Activated T-helper 1 cell treated with anti-CD3 and anti-CD28 coated beads, Interleukin-2, amount 50 U/mL, for 16 hours (primary cell): ENCODE measurements around the gene TMEM263.
"Not testable (repeated sequence)": the region's sequence is repeated elsewhere in the genome, so short reads cannot be mapped to it uniquely, and the experiment has no call there.

Experiments
- DNase-seq, 2 donors: peaks; one replicate each; pipeline ENCODE4 v3.0.0-alpha.2; 2020; ENCODE audit warnings: low read depth in 1 of 2, low spot score in 1 of 2

The TMEM263 gene

GRCh38 chr12:106985479-106985878 lies 29.8 kb downstream of the TMEM263 start:
- no peak for DNase-seq

DNA sequence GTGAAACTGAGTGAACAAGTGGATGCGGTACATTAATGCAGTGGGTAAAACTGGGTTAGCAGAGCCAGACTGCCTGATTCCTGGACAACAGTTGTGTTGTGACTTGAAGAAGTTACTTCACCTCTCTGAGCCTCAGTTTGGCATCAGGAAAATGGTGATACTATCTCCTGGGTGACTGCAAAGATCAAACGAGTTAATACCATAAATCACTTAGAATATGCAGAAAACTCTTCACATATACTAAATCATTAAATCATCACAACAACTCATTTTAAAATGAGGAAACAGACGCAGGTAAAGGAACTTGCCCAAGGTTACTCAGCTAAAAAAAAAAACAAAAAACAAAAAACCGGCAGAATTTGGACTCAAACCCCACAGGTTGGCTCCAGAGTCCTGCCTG lies 30.4 kb downstream of the TMEM263 start:
- DNase-seq: no peak

DNA sequence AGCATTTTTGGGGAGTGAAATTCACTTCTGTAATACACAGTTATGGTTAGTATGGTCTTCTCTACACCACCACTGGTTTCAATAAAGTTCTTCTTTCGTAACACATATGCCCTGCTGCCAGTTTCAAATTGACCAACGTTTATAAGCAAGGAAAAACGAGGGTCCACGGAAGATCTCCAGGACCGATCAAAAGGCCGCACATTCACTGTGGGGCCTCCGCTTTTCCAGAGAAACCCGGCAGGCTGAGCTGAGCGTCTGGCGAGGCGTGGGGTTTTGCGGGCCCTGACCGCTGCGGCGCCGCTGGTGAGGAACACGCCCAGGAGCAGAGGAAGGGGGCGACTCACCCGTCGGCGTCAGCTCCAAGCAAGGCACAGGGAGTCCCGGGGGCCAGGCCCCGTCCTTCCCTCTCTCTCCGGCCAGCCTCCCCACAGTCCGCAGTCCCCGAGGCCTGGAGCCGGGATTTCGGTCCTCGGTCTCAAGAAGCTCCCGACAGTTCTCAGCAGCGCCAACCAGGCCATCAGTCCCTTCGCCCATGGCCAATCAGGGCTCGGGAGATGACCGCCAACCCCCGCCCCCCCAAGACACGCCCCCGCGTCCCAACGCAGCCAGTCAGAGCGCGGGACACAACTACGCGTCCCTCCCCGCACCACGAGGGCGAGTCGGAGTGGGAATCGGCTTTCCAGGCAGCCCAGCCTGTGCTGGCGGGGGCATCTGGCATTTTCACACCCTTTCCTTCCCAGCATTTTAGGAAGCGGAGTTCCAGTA lies 31.1 kb downstream of the TMEM263 start, which contains the start of gene MTERF2:
Gene MTERF2, minus strand, starts transcription at position 522 of the 765 bp plus-strand sequence. CDS start 8,432 bp downstream, outside the sequence.
- peak; percentile 50 to 72 for DNase-seq

- DNase-seq: no peak
Observed at GRCh38 chr12:106987846-106988245, 32.1 kb downstream of the TMEM263 start.

DNA sequence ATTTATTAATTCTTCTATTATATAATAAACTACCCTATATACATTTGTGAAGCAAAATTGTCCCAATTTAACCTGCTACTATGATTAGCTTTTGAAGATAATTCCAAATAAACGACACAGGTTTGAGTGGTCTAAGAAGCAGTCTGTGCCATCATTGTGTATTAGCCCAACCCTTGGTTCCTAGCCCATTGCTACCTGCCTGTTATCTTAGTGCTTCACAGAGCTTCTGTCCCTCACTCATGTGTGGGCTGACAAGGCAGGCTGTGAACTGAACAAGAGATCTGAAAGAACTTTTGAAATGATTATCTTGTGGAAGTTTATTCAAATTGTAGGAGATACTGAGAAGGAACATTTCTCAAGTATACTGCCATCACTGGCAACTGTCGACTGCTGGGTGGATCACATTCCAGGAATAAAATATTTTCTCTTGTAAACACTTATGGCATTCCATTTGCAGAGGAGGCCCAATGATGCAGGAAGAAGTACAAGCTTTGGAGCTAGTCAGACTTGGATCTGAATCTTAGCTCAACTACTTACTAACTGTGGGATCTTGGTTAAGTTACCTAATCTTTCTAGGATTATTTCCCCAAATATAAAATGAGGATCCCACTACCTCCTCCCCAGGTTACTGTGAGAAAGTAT lies 39.0 kb downstream of the TMEM263 start:
- no peak for DNase-seq

DNA sequence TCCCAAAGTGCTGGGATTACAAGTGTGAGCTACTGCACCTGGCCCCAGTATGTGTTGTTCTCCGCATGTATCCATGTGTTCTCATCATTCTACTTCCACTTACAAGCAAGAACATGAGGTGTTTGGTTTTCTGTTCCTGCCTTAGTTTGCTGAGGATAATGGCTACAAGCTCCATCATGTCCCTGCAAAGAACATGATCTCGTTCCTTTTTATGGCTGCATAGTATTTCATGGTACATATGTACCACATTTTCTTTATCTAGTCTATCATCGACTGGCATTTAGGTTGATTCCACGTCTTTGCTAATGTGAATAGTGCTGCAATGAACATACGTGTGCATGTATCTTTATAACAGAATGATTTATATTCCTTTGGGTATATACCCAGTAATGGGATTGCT lies 40.4 kb downstream of the TMEM263 start:
- not testable (repeated sequence) for DNase-seq

DNA sequence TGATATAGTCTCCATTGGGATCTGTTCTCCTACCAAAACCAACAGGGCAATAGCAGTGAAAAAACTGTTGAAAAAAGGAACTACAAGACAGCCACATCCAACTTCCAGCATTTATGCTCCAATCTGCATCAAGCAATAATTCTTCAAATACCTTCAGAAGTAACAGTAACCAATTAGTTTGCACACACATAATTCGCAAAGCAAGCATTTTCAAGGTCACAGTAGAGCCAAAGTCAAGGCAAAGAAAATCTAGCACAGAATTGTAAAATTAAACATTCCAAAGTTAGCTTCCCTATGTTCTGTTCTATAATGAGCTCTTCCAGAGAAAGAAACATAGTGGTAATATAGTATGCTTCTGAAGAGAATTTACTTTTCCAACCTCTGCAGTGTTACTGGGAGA lies 42.2 kb downstream of the TMEM263 start:
- no peak for DNase-seq

- DNase-seq: no peak
Observed at GRCh38 chr12:106999446-106999845, 43.7 kb downstream of the TMEM263 start.

DNA sequence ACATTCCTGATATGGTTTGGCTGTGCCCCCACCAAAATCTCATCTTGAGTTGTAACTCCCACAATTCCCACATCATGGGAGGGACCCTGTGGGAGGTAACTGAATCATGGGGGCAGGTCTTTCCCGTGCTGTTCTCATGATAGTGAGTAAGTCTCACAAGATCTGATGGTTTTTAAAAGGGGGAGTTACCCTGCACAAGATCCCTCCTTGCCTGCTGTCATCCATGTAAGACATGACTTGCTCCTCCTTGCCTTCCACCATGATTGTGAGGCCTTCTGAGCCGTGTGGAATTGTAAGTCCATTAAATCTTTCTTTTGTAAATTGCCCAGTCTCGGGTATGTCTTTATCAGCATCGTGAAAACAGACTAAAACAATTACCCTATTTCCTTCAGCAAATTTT lies 47.0 kb downstream of the TMEM263 start:
- not testable (repeated sequence) for DNase-seq

GRCh38 chr12:107007411-107007810 lies 51.7 kb downstream of the TMEM263 start:
- no peak for DNase-seq

- DNase-seq: no peak
Observed at GRCh38 chr12:107011519-107011918, 55.8 kb downstream of the TMEM263 start.

DNA sequence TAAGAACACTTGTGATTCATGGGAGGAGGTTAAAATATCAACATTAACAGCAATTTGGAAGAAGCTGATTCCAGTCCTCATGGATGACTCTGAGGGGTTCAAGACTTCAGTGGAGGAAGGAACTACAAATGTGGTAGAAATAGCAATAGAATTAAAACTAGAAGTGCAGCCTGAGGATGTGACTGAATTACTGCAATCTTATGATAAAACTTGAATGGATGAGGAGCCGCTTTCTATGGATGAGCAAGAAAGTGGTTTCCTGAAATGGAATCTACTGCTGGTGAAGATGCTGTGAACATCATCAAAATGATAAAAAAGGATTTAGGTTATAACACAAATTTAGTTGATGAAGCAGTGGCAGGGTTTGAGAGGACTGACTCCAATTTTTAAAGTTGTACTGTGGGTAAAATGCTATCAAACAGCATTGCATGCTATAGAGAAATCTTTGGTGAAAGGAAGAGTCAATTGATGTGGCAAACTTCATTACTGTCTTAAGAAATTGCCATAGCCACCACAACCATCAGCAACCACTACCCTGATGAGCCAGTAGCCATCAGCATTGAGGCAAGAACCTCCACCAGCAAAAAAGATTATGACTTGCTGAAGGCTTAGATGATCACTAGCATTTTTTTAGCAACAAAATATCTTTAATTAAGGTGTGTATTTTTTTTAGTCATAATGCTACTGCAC lies 57.2 kb downstream of the TMEM263 start:
- no peak for DNase-seq

DNA sequence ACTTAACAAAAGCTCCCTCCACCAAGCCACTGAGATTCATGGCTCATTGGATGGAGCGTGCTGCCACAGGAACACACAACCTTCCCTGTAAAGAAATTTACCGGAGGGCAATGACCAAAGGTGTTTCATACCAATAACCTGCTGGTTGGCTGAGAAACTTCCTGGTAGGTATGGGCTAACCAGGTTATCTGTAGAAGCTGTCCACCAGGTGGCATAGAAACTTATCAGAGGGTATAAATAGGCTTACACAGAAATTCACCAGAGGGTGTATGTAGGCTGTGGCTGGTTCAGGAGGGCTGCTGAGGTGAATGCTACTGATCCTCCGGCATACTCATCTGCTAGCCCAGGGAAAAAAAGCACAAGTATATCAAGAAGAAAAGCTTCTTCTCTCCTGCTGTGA lies 58.3 kb downstream of the TMEM263 start:
- DNase-seq: no peak

DNA sequence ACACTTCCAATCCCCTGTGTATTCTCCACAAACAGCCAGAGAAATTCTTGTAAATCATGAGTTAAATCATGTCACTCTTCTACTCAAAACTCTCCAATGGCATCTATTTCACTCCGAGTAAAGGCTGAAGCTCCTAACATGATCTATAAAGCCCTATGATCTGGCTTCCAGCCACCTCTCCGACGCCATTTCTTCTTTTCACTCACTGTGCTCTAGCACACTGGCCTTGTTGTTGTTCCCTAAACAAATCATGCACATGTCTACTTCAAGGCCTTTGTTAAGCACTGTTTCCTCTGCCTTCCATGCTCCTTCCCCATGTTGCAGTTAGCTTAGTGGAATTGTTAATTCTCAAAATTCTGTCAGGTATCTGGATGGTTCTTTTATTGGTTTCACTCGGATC lies 61.3 kb downstream of the TMEM263 start:
- DNase-seq: no peak

GRCh38 chr12:107019546-107019945 lies 63.8 kb downstream of the TMEM263 start:
- DNase-seq: no peak
